HG03097 (cell line): ENCODE results near the gene C10orf143.
"Not testable (repeated sequence)": the region's sequence is repeated elsewhere in the genome, so short reads cannot be mapped to it uniquely, and the experiment has no call there.

ENCODE experiments used
- ATAC-seq: cut with Tn5 transposase; IDR thresholded peaks from one replicate; pipeline ENCODE4 v1.9.1; 2021; ENCODE audit not compliant: unreplicated experiment, low FRiP score

Gene C10orf143

GRCh38 chr10:130110246-130111112 lies at the start of gene C10orf143:
TSS of gene C10orf143 (minus strand) at chr10:130110830. CDS start at chr10:130110772, 58 bp downstream.
- peak; percentile 87 for ATAC-seq

DNA sequence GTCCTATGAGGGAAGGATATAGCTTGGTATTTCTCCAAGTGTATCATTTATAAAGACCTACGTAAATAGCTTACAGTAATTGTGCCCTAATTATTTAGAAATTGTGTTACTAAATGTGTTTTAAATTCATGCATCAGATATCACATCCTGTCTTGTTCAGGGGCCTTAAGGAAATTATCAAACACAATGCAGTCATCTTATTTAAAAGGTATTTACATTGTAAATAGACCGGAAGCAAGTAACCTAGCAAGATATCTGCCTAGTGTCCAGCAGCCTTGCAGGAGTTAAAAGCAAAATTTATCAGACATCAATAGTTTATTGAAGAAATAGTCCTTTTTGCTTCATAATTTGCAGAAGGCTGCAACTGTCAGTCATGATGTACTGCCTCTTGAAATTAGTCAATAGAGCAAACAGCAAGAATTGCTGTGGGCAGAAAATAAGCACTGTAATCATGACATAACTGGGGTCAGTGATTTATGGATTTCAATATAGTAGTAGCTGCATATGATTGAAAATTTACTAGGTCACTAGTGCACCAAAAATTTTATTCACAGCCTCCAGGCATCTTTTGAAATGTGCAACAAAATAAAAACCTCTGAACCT lies 48.7 kb upstream of the C10orf143 start:
- no peak for ATAC-seq

GRCh38 chr10:130146042-130146441 lies 35.4 kb upstream of the C10orf143 start:
- no peak for ATAC-seq

DNA sequence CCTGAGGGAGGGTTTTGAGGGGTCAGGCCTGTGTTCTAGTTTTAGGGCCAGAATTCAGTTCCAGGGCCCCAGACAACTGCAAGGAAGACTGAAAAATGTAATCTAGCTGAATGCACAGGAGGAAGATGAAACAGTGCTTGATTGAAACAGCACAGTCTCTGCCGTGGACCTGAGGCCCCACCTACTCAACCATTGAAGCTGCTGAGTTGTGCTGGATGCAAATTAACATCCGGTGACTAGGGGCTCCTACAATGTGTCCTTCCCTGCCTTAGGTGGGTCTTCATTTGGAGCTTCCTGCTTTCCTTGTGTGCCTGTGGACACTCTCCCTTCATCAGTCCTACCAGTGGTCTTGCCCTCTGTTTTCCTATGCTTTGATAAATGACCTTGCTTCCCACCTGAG lies 31.2 kb upstream of the C10orf143 start:
- peak; percentile 76 for ATAC-seq

- ATAC-seq = no peak
These were observed 30.8 kb upstream of the C10orf143 start for GRCh38 chr10:130141460-130141859.

DNA sequence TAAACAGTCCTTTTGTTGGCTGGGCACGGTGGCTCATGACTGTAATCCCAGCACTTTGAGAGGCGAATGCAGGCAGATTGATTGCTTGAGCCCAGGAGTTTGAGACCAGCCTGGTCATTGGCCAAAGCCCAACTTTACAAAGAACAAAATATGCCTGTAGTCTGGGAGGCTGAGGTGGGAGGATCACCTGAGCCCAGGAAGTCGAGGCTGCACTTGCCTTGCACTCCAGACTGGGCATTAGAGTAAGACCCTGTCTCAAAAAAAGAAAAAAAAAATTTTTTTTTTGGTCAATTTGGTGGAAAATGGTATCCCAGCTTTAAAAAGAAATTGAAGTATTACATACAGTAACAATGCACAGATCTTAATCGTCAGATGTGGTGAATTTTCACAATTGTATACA lies 30.4 kb upstream of the C10orf143 start:
- no peak for ATAC-seq

- no peak for ATAC-seq
These were observed 29.8 kb upstream of the C10orf143 start for GRCh38 chr10:130140425-130140824.

DNA sequence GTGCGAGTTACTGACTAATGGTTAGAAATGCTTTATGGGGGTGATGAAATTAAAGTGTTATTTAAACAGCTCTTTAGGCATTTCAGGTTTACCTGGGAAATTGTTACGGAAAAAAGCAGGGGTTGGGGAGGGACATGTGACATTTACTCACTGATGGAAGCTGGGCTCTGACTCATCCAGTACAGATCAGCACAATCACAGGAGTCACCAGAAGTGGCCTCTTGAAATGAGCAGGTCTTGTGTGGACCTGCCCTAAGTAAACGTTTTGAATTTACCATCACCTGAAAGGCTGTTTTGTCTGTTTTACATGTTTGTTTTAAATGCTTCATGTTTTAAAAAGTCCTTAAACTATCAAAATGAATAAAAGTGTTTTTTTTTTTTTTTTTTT lies 27.8 kb upstream of the C10orf143 start:
- no peak for ATAC-seq

DNA sequence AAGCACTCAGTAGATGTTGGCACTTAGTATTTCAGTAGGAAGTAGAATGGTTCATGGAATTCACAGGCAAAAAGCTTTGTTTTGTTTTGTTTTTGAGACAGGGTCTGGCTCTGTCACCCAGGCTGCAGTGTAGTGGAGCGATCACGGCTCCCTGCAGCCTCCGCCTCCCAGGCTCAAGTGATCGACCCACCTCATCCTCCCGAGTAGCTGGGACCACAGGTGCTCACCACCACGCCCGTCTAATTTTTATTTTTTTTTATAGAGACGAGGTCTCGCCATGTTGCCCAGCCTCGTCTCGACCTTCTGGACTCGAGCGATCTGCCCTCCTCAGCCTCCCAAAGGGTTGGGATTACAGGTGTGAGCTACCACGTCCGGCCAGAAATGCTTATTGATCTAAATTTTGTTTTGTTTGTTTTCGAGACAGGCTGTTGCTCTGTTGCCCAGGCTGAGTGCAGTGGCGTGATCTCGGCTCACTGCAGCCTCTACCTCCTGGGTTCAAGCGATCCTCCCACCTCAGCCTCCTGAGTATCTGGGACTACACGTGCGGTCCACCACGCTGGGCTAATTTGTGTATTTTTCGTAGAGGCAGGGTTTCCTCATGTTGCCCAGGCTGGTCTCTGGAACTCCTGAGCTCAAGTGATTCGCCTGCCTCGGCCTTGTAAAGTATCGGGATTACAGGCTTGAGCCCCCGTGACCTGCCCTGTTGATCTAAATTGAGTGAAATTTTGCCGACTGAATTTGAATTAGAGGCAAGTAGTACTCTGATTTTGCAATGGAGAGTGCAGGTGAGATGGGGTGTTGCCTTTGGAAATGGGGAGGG lies 27.2 kb upstream of the C10orf143 start:
- no peak for ATAC-seq

DNA sequence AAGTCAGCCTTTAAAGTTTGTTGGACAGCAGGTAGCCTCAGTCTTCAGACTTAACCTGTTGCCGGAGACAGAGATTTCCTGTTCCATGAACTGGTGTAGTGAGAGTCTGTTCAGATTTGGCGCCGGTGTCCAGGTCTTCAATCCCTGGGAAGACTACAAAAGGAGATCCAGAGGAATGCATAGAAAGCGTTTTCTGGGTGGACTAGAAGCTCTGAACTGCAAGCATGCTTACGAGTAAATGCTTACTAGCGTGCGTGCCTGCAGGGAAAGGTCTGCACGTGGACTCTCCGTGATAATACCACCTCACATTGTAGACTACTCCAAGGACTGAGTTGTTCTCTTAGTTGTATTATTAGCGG lies 26.4 kb upstream of the C10orf143 start:
- no peak for ATAC-seq

GRCh38 chr10:130136226-130137089 lies 25.8 kb upstream of the C10orf143 start, which contains the start of gene GLRX3:
TSS of gene GLRX3 (plus strand) at chr10:130136391. CDS start at chr10:130136421, 30 bp downstream.
- ATAC-seq = peak; percentile 77

DNA sequence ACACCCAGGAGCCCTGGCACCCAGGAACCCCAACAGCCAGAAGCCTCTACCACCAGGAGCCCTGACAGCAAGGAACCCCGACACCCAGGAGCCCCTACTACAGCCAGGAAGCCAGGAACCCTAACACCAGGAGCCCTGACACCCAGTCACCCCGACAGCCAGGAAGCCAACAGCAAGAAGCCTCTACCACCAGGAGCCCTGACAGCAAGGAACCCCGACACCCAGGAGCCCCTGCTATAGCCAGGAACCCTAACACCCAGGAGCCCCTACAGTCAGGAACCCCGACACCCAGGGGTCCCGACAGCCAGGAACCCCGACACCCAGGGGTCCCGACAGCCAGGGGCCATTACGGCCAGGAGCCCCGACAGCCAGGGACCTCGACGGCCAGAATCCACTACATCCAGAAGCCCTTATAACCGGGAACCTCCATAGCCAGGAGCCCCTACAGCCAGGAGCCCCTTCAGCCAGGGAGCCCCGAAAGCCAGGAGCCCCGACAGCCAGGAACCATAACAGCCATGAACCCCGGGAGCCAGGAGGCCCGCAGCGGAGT lies 25.1 kb upstream of the C10orf143 start:
- ATAC-seq = no peak

DNA sequence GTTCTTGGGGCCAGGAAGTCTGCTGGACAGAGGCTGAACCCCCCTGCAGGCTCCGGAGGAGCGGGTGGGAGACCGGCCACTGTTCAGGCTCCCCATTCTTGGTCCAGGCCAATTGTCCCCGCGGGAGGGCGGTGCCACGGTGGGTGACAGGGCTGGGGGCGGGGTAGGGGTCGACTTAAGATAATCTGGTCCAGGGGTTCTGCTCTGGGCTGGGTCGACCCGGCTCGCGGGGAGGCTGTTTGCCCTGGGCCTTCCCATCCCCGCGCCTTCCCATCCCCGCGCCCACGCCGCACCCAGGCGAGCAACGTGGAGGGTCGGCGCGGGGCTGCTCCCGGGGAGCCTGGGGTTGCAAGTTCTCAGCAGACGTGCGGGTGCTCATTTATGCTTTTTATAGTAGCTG lies 18.3 kb upstream of the C10orf143 start:
- ATAC-seq = no peak

DNA sequence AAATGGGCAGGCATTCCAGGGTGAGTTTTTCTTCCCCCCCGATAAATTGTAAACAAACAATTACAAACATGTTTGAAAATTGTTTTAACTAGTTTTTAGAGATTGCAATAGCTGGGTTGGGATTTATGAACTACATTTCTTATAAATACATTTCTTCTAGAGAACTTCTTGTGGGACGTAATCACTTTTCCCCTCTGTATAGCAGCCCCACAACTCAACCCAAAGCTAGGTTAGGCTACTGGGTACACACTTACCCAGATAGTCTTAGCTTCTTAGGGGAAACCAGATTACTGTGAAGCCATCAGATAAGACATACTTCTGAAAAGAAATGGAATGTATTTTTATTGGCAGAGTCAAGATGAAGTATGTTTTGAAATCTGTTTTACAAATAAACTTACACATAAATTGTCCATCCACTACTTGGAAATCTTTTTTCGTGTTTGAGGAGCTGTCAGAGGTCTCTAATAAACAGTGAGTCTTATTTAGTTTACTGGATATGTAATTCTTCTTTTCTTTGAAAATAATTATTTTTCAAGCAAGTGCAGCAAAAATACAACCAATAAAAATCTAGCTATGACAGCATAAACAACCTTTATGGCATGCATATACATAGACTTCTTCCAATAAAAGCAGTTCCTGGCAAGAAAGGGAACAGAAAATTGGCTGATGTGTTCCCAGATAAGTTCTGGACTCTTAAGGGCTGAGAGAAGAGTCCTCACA lies 17.6 kb upstream of the C10orf143 start:
- ATAC-seq = no peak

DNA sequence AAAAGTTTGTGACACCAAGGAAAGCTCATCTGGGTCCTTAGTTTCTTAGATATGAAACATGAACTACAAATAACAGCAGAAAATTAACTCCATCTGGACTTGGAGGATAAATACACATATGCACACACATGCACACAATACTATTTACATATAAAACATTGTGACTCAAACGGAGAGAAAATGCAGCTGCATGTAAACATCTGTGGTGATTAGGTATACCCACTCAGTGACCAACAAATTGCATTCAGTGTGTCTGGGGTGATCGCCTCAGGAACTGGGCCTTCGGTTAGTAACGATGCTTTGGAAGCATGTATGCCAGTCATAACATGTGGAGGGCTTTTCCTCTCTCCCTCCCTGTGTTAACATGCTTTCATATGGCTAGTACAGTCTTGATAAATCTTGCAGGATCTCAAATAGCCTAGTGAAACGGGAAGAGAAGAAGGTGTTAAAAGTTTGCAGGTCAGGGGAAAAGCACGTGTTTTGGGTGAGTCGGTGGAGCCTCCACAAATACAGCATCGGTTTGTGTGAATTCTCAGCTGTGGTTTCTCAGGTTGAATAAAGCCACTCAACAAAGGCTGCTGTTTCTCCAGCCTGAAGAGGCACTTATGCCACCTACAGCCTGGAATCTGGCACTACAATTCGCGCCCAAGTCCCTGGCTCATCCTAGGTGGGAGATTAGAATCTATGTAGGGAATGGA lies 16.9 kb upstream of the C10orf143 start:
- peak; percentile 82 for ATAC-seq

DNA sequence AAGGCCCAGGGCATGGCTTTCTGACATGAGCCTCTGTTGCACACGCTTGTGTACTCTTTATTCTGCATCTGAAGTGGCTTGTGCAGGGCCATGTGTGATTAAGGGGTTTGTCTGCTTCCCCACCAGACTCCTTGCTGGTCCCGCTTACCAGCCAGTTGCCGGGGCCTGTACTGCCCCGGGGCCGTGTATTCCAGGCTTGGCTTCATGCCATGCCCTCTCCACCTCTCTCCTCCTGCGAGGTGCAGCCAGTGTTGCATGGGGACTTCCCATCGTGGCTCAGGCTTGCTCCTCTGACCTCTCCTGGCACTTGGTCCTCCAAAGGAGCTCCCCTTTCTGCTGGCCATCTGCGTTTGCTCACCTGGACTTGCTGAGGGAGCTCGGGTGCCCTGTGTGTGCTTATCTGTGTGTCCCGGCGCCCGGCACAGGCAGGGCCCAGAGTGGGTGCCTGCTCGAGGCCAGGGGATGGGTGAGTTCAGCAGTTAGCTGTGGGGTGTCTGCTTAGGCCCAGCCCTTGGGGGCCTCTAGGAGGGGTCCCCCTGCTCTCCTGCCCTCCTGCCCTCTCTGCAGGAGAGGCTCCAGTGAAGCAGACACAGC lies 11.0 kb upstream of the C10orf143 start:
- no peak for ATAC-seq

- not testable (repeated sequence) for ATAC-seq
These were observed 6.9 kb upstream of the C10orf143 start for GRCh38 chr10:130117535-130117934.

DNA sequence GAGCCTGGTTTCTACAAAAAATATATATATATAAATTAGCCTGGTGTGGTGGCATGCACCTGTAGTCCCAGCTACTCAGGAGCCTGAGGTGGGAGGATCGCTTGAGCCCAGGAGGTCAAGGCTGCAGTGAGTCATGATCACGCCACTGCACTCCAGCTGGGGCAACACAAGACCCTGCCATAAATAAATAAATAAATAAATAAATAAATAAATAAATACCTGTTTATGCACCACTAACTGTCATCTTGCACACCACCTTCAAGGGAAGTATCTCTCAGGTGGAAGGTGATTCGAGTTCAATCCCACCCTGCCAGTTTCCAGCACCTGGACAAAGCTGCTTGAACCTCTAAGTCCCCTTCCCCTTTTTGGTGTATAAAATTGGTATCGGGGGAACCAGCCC lies 6.3 kb upstream of the C10orf143 start:
- ATAC-seq = not testable (repeated sequence)
